HK-2 (cell line): ENCODE data around the gene PTX3.

Source experiments
- DNase-seq: peaks from one replicate; pipeline ENCODE4 v3.0.0-alpha.2; 2018; ENCODE audit not compliant: unreplicated experiment

PTX3 gene

DNA sequence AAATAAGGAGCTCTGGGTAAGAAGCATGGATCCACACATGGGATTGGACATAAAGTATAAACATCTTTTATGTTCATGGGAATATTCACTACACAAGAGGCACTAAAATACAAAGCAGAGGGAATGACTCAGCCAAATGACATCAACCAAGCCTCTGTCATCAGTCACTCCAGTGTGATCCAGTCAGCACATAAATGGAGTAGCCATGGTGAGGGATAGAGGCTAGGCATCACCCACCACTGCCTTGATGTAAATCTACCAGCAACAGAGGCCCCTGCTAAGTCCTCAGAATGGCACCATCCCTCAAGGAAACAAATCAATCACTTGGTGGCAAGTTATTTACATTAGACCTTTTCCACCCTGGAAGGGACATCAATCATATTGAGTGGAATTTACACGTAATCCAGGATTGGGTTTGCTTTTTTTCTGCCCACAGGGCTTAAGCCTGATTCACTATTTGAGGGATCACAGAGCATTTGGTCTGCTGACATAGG lies 39.3 kb downstream of the PTX3 start:
- DNase-seq = no peak

DNA sequence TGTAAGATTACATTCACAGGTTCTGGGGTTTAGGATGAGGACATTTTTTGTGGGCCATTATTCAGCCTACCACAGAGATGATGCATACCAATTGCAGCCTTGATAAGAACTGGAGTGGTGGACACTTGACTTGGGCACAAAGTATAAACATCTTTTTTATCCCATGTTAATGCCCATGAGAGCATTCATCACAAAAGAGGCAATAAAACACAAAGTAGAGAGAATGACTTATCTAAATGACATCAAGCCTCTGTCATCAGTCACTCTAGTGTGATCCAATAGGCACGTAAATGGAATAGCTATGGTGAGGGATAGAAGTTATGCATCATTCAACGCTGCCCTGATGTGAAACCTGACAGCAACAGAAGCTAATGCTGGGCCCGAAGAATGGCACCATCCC lies 40.8 kb downstream of the PTX3 start:
- DNase-seq = no peak

DNA sequence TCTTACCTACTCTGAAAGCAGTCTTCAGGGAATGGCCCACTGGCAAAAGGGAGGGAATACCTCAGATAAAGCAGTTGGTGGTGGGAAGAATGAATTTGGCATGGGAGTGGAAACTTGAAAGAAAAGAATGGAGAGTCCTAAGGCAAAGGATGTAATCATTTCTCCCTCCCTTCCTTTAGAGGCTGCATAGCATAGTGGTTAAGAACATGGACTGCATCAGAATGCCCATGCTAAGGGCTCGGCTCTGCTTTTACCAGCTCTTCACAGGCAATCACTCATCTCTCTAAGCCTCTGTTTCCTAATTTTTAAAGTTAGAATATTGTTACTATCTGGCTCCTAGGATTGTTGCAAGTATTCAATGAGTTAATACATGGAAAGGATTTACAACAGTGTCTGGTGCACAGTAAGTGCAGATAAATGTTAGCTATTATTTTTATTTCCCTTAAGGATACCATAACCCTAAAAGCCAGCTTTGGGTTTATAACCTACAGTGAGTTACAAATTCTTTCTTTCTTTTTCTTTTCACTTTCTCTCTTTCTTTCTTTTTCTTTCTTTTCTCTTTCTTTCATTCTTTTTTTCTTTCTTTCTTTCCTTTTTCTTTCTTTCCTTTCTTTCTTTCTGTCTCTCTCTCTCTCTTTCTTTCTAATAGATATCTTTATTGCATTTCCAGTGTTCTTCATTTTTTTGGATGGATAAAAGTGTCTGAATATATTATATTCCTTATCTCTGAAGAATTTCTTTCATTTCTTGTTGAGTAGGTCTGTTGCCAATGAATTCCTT lies 43.0 kb downstream of the PTX3 start:
- DNase-seq = no peak

- no peak for DNase-seq
Observed at GRCh38 chr3:157487339-157487738, 50.7 kb downstream of the PTX3 start.

GRCh38 chr3:157488144-157488543 lies 51.5 kb downstream of the PTX3 start:
- DNase-seq = no peak

DNA sequence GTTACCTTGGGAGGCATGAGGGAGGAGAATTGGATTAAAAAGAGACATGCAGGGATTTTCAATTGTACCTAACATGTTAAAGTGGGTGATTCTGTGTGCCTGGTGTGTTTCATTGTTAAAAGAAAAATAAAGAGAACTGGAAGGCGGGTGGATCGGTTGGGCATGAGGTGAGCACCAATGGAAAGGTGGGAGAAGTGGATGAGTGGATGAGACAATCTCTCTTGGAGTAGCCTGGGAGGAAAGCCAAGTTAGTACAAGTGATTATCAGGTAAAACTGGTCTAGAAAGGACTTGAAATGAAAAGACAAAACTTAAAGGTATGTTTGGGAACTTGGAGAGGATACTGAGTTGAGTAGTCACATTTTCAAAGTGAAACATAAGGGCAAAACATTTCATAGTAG lies 54.5 kb downstream of the PTX3 start:
- DNase-seq = no peak
